Esophagus (tissue), 2 donors: Measurements from ENCODE around the gene COPA. TPM values are rescaled to one million over a fixed set of nuclear protein-coding genes. Genes with fewer than 3 reads are reported as not detected.

ENCODE experiments used
- H3K27ac ChIP-seq, 2 donors: one replicate each; pipeline ENCODE4 v1.5.1; 2013; ENCODE audit warnings: low read depth in 2 of 2, mild to moderate bottlenecking in 2 of 2, inconsistent platforms in 1 of 2, low read length in 1 of 2, moderate library complexity in 1 of 2
- H3K27me3 ChIP-seq, 2 donors: one replicate each; pipeline ENCODE4 v1.6.1; 2013; ENCODE audit warnings: low read length in 2 of 2, control low read depth in 1 of 2, mild to moderate bottlenecking in 1 of 2; ENCODE audit not compliant: insufficient read depth in 2 of 2, control insufficient read depth in 1 of 2
- H3K36me3 ChIP-seq, 2 donors: one replicate each; pipeline ENCODE4 v1.6.1; 2013; ENCODE audit warnings: low read length in 1 of 2; ENCODE audit not compliant: control insufficient read depth in 2 of 2, insufficient read depth in 2 of 2
- H3K4me1 ChIP-seq, 2 donors: one replicate each; pipeline ENCODE4 v1.6.1; 2013; ENCODE audit warnings: low read length in 1 of 2; ENCODE audit not compliant: control insufficient read depth in 2 of 2, insufficient read depth in 2 of 2
- H3K4me3 ChIP-seq, 2 donors: one replicate each; pipeline ENCODE4 v1.5.1; 2013; ENCODE audit warnings: low read length in 2 of 2, mild to moderate bottlenecking in 2 of 2, low read depth in 1 of 2, moderate library complexity in 1 of 2
- H3K9me3 ChIP-seq, 2 donors: one replicate each; pipeline ENCODE4 v1.6.1; 2013; ENCODE audit warnings: mild to moderate bottlenecking in 2 of 2, low read depth in 1 of 2, low read length in 1 of 2, moderate library complexity in 1 of 2; ENCODE audit not compliant: control insufficient read depth in 2 of 2, insufficient read depth in 1 of 2
- WGBS, 2 donors: extraction: QIAGEN DNeasy Blood & Tissue Kit; methylation state at CpG; one replicate each; pipeline ENCODE4 v1.1.7; 2013; 5-methylcytosine and 5-hydroxymethylcytosine counted together
- polyA plus RNA-seq, 2 donors: library from polyadenylated mRNA; stranded (reverse); fragments of 200-250 nt; gene quantifications; one replicate each; pipeline ENCODE4 v1.2.3, GENCODE V29; 2013
- donor health status: healthy with polysubstance abuse.
- donor health status: Bipolar disorder and iron deficiency.

Gene COPA
- polyA plus RNA-seq, 2 donors = 45.1 to 51.1 TPM

DNA sequence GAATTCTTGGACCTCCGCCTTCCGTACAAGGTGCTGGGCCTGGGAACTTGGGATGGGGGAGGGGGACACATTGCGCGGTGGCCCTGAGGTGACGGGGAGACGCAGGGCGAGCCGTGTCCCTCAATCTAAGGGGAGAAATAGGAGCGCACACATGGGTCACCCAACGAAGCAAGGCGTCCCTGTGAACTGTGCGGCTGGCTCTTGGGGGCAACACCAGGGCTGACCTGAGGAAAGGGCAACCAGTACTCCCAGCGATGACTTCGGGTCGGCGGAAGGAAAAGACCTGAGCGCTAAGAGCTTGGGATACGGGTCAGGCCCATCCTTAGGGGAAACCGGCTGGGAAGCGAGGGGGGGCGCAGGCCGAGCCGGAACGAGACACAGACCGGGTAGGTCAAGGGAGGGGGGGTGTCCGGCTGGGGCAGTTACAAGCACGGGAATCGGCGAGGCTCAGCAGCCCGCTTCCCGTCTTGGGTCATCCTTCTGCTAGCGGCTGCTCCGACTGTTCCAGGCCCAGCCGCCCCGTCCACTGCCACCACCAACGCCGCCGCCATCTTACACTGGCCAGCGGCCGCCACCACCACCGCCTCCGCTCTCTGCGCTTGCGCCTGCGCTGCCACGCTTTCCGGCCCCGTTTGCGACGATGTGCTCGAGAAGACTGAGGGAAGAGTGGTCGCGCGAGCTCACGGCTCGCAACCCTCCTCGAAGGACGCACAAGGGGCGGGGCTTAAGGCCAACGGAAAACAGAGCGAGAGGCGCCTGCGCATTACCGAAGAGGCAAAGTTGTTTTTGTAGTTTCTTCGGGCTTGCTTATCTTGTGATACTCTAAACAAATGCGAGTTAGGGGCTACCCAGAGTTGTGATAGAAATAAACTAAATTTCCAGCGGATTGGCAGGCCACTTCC, 80.9 kb downstream of the COPA start, which contains the start of gene DCAF8:
Gene DCAF8, minus strand, starts transcription at position 657 of the 902 bp plus-strand sequence. CDS start 18,541 bp downstream, outside the sequence.
- WGBS, 2 donors = 0% methylated on average over 64 to 67 of the region's 67 CpGs
- Histone ChIP-seq H3K4me3 (peak within 1 kb of the TSS; percentile 88 to 97), H3K9me3 (no peaks in the 10 kb centered on the region), H3K36me3 (no peaks in the 10 kb centered on the region), H3K27ac (peak within 1 kb of the TSS; percentile 84 to 97), H3K4me1 (no peaks in the 10 kb centered on the region), H3K27me3 (no peaks in the 10 kb centered on the region)

DNA sequence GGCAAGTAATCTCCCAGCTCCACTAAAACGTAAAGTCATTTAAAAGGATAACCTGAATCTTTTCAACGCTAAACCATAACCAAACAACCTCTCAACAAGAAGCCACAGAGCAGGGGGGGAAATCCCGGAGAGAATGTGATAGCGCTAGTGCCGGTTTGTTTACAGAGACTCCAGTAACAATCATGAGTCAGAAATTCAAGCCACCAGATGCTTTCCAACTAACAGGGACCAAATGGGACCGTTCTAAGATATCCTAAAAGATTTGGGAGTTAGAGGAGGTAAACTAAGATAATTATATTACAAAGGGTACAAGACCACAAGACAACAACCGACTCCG, 81.5 kb downstream of the COPA start:
- H3K27me3 ChIP-seq = no peaks in the 10 kb centered on the region
- H3K9me3 ChIP-seq = no peaks in the 10 kb centered on the region
- H3K4me3 ChIP-seq = peak overlapping the region; percentile 88 to 97
- H3K27ac ChIP-seq = peak overlapping the region; percentile 84 to 97
- no peaks in the 10 kb centered on the region for H3K4me1 ChIP-seq
- 0 to 1% methylated on average over 8 of the region's 8 CpGs for WGBS, 2 donors
- H3K36me3 ChIP-seq = no peaks in the 10 kb centered on the region

DNA sequence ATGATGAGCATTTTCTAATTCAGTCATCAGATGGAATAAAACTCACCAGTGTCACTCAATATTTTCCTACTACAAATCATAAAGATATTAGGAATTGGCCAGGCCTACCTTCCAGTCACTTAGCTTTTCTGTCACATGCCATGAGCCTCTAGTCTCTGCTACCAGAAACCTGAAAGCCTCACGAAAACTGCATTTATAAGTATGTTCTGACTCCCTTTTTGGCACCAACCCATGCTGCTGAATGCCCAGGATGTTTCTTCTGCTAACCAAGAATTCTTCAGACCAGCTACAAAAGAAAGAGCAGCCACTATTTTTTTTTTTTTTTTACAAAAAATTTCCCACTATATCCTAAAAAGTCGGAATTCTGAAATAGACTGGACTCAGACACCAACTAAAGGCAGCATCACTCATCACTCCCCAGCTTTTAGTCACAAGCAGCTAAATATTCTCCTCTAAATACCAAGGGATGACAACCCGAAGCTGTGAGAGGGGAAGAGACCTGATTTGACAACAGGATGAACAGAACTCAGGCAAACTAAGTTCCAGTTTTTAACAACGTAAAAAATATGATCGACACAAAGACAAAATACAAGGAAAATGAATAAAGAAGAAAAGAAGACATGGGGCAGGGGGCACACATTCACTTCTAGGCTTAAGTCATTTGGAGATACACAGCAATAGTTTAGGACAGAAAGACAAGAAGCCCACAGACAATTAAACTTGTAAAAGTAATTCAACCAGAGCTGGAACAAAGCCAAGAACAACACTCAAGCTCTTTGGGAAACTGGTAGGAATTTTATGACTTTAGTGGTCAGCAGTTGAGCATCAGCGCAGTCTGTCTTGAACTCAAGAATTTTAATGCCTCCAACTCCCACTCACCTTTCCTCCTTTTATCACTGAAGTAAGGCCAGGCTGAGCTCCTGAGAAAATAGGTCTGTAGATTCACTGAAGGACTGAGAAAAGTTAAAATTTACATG, 82.4 kb downstream of the COPA start:
- WGBS, 2 donors = 35 to 41% methylated on average over 6 of the region's 6 CpGs
- Histone ChIP-seq H3K4me1 (no peaks in the 10 kb centered on the region), H3K9me3 (no peaks in the 10 kb centered on the region), H3K36me3 (no peaks in the 10 kb centered on the region), H3K27ac (peak overlapping the region; percentile 7 to 11), H3K4me3 (peak overlapping the region in 1 of 2 donors; percentile 97), H3K27me3 (no peaks in the 10 kb centered on the region)

DNA sequence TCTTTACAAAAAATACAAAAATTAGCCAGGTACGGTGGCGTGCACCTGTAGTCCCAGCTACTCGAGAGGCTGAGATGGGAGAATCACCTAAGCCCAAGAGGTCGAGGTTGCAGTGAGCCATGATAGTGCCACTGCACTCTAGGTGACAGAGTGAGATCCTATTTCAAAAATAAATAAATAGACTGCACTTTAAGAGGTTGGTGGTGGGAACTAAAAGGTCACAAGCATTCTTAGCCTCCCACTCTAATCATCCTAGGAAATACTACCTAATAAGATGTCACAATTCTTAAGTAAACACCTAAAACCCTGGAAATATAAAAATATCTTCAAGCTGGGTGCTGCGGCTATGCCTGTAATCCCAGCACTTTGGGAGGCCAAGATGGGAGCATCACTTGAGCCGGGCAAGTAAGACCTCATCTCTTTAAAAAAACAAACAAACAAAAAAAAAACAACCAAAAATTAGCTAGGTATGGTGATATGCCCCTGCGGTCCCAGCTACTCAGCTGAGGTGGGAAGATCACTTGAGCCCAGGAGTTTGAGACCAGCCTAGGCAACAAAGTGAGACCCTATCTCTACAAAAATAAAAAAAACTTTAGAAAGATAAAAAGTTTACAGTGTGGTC, 84.8 kb downstream of the COPA start:
- WGBS, 2 donors = 93 to 94% methylated on average over 7 of the region's 7 CpGs
- Histone ChIP-seq H3K4me3 (no peak overlapping the region), H3K36me3 (no peaks in the 10 kb centered on the region), H3K27me3 (no peaks in the 10 kb centered on the region), H3K27ac (no peak overlapping the region), H3K4me1 (no peaks in the 10 kb centered on the region), H3K9me3 (no peaks in the 10 kb centered on the region)

DNA sequence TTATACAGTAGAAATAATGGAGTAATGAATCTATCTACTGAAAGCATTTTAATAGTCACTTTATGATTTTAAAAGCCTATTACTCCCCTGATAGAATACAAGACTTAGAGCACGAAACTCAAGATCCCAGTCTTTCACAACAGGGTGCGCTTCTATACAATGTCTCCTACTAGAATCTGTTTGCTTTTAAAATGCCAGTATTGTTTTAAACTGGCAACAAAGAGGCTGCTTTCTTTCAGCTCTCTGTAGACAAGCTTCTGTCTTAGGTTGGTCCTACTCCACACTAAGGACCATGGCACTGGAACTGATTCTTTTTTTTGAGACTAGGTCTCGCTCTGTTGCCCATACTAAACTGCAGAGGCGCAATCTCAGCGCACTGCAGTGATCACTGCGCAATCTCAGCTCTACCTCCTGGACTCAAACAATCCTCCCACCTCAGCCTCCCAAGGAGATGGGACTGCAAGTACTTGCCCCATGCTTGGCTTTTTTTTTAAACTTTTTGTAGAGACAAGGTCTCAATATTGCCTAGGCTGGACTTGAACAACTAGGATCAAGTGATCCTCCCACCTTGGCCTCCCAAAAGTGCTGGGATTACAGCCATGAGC, 85.5 kb downstream of the COPA start:
- Histone ChIP-seq H3K4me3 (no peak overlapping the region), H3K27me3 (no peaks in the 10 kb centered on the region), H3K4me1 (no peaks in the 10 kb centered on the region), H3K9me3 (no peaks in the 10 kb centered on the region), H3K36me3 (no peaks in the 10 kb centered on the region), H3K27ac (no peak overlapping the region)
- WGBS, 2 donors = 95 to 96% methylated on average over 6 of the region's 6 CpGs

DNA sequence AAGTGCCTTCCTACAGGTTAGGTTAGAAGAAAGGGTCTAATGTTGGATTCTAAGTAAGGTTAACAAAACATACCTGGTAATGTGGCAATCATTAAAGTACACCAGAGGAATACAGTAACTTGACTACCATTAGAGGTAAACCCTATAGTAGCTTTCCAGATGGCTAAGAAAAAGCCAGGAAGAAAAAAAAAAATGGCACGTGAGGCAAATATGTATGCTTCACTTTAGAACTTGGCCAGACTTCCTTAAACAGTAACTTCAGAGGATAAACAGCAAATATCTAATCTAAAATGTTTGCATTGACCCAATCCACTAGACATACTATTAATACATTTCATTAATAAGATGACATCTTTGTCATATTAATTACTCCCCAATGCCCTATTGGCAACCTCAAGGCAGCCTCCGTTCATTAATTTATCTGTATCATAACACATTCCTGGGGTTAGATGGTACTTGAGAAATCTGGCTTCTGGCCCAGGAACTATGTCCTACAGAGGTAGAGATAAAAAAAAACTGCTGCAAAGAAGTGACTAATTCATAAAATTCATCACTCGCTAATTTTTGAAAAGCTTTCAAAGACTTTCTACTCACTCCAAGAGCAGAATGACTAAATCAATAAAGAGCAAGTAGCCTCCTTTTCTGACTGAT, 86.5 kb downstream of the COPA start:
- Histone ChIP-seq H3K9me3 (no peaks in the 10 kb centered on the region), H3K27ac (no peak overlapping the region), H3K4me1 (no peaks in the 10 kb centered on the region), H3K36me3 (no peaks in the 10 kb centered on the region), H3K27me3 (no peaks in the 10 kb centered on the region), H3K4me3 (no peak overlapping the region)
- 26 to 31% methylated on average over 3 of the region's 3 CpGs for WGBS, 2 donors

DNA sequence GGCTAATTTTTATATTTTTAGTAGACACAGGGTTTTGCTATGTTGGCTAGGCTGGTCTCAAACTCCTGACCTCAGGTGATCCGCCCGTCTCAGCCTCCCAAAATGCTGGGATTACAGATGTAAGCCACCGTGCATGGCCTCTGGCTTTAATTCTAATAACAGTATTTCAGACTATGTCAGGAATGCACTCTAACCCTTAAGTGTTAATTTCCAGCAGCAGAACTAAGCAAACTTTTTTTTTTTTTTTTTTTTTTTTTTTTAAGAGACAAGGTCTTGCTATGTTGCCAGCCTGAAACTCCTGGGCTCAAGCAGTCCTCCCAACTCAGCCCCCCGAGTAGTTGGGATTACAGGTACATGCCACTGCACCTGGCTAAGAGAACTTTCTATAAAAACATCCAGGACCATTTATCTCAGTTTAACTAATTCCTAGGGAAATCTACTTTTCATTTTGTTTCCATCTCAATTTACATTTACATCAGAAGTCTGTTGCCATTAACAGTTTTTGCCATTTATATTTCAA, 87.2 kb downstream of the COPA start:
- no peak overlapping the region for H3K4me3 ChIP-seq
- no peaks in the 10 kb centered on the region for H3K36me3 ChIP-seq
- no peak overlapping the region for H3K27ac ChIP-seq
- 80 to 81% methylated on average over 4 of the region's 4 CpGs for WGBS, 2 donors
- H3K4me1 ChIP-seq = no peaks in the 10 kb centered on the region
- H3K9me3 ChIP-seq = no peaks in the 10 kb centered on the region
- H3K27me3 ChIP-seq = no peaks in the 10 kb centered on the region

DNA sequence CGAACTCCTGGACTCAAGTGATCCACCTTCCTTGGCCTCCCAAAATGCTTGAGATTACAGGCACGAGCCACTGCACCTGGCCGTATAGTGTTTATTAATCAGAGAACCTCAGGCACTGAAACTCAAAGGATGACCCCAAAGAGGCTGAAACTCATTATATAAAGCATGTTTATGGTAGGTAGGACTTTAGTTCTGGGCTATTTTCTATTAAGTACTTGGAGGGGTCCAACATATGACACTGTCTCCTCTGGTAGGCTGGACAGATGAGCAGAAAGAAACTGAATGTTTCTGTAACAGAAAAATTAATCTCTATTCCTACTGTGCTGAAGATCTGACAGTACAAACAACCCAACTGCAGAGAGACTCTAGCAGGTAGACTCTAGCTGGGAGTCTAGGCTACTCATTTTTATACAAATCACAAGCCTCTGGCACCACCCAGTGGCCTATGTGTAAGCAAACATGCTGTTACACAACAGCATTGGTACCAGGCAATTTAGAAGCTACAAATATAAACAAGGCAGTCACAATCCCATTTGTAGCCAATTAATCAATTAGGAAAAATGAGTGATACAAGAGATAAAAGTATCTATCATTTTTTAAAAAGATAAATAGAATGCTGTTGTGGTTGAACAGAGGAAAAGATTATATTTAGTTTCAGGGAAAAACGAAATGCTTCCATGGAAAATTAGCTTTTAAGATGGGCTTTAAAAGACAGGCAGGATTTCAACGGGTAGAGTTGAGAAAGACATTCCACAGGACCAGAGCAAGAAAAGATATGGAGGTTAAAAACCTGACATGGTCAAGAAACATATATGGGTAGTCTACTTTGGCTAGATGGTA, 91.1 kb downstream of the COPA start:
- Histone ChIP-seq H3K9me3 (no peaks in the 10 kb centered on the region), H3K4me1 (no peaks in the 10 kb centered on the region), H3K27ac (no peak overlapping the region), H3K36me3 (no peaks in the 10 kb centered on the region), H3K4me3 (no peak overlapping the region), H3K27me3 (no peaks in the 10 kb centered on the region)
- 74 to 76% methylated on average over 5 of the region's 5 CpGs for WGBS, 2 donors
